HG03139 (cell line): ENCODE measurements around the gene KIRREL3.

Experiments
- ATAC-seq: cut with Tn5 transposase; IDR thresholded peaks from one replicate; pipeline ENCODE4 v1.9.1; 2021; ENCODE audit not compliant: unreplicated experiment

The KIRREL3 gene

DNA sequence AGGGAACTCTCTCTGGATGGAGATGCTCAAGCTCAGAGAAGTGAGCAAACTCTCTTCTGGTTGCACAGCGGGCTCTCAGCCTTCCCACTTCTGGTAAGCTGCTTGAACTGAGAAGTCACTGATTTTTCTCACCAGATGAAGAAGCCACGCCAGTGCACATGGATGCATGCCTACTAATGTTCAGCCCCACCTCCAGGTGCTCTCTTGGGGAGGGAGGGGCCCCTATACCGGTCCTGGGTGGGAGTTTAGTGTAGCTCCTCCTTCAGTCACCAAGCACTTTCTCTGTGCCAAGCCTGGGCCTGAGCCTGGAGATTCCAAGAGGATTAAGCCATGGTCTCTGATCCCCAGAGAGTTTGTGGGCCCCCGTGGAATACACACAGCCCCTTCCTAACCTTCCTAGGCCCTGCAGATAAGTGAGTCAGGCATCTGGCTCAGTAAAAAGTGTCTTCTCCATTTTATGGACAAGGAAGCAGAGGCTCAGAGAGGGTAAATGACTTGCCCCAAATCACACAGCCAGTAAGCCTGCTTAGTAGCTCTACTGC is 502.9 kb downstream of the KIRREL3 start:
- ATAC-seq = no peak

DNA sequence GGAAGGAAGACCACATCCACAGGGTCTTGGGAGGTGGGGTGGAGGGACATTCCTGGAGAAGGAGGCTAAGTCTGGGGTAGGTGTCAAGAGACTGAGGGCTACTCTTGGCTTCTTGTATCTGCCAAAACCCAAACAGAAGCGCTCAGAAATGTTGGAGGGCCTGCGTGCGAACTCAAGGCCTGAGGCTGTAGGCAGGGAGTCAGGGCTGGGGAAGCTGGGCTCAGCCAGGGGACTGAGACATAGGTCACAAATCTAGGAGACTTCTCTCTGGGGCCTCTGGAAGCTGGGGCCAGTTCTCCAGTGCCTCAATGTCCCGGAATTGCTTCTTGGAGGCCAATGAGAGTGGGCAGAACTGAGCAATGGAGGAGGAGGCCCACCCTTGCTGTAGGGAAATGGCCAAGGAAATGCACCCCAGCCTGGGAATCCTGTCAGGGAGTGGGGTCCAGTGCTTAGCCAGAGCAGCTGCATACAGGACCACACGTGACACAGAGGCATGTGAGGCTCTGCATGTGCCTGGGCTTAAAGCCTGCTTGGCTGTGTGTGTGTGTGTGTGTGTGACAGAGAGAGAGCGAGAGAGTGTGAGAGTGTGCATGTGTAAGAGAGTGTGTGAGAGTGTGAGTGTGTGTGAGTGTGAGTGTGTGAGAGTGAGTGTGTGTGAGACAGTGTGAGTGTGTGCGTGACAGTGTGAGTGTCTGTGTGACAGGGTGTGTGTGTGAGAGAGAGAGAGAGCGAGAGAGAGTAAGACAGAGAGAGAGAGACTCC is 503.8 kb downstream of the KIRREL3 start:
- ATAC-seq = no peak

DNA sequence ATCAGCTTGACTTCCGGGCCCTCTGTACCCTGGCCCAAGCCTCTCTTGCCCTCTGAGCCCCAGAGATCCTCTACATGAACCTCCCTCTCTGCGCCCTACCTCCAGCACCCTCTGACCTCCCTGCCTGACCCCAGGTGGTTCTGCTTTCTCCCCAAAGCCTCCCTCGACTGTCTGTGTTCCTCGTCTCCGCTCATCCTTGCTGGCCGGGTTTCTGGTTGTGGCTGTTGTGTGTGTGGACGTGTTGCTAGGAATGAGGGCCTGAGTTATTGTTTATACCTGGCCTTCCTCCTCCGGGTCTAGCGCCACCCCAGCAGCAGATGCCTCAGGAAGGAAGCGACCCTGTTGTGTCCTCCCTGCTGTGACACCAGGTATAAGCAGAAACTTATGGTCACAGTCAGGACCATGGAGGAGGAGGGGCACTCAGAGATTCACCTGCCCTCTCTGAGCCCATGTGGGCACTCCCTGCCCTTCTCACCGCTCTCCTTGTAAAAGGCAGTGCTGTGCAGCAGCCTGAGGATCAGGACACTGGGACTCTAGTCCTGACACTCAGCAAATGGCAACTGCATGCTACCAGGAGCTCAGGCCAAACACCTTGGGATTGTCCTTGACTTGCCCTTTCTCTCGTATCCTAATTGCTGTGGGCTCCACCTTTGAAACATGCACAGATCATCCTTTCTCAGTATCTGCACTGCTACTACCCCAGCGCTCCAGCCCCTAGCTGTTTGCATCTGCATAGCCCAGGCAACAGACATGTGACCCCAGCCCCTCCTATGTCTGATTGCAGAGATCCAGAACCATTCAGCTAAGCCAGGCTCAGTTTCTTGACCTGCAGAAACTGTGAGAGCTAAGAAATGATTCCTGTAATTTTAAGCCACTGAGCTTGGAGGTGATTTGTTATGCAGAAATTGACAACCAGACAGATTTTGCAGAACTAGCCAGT is 505.0 kb downstream of the KIRREL3 start:
- no peak for ATAC-seq

DNA sequence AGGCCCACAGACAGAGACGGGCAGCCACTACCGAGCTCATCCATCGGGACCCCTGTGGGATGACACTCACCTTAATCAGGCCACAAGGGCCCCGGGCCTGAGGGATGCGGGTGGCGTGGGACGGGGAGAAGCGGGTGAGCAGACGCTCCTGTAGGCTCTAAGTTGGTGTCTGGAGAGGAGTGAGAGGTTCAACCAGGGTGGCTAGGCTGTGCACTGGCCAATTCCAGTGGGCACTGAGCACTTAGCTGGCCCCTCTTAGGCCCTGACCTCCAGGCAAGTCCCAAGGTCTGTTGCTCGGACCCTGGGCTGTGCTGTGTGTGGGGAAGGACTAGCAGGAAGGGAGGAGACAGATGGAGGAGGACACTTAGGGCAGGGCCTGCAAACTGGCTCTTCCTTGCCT is 505.7 kb downstream of the KIRREL3 start:
- no peak for ATAC-seq

DNA sequence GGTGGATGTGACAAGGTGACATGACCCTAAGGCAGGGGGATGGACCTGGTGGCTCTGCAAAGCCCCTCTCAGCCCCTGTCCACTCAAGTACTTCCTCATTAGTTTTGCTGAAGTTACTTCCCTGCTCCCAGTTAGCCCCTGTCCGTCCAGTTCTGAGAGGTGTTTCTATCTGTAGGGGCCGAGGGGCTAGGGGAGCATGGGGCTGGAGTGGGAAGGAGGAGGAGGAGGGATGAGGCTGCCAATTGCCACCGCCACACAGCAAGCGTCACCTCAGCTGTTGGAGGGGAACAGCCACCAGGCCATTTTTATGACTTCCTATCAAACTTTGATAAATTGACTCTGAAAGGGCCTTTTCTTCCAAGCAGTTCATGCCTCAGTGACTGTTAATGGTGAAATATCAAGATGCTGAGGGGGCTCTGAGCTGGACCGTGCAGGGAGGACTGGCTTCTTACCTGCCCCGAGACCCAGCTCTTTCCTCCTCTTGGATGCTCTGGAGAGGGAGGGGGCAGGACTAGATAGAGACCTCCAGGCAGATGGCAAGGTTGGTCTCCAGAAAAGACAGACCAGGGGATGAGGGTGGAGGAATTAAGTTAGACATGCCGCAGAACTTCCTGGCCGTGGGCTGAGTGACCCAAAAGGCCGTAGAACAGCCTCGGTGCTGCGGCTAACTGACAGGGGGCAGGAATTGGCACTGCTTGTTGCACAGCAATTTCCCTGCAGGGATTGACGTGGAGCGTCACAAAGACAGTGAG is 508.1 kb downstream of the KIRREL3 start:
- ATAC-seq = no peak

DNA sequence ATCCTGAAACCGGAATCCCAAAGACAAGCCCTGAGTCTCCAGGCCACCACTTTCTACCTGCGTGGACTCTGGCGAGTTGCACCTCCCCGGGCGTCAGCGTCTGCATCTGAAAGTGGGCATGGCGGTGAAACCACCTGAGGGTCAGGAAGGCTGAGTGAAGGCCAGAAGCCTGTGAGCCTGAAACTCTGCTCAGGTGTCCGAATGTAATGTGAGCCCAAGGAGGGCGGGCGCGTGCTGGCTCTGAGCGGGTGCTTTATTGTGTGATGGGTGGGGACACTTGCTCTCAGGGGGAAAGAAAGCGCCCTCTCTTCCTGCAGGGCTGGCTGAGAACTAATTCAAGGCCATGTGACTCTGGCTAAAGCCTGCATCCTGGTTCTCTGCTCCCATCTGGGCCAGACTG is 509.5 kb downstream of the KIRREL3 start:
- ATAC-seq = no peak

DNA sequence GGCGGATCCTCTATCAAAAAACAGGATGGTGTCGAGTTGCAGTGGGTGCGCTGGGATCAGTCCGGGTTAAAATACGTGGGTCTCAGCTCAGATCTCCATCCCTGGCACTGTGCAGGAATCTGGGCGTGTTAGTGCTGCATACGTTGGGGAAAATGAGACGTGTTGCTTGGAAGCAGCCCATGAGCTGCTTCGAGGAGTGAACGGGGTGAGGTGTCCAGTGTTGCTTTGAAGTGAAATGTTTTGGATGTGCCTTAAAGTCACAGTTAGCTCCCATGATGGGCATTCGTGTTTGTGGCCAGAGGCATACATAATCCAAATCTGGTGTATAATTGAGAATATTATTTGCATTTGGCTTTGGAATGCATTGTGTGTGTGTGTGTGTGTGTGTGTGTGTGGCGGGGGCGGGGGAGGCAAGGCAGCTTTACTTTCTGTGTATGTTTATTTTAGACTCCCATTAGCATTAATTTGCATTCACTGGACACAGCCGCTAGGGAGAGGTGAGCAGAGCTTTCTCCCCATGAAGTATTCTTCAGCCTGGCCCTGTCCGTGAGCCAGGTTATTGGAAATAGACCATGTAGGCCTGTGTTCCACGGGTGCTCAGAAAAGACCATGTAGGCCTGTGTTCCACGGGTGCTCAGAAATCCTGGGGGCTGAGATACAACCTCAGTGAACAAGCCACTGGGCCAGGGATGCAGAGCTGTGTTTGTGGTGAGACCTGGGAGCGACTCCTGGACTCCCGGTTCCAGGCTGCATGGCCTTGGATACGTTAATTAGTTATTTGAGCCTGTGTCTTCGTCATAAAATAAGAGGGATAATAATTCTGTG is 510.5 kb downstream of the KIRREL3 start:
- ATAC-seq = no peak

DNA sequence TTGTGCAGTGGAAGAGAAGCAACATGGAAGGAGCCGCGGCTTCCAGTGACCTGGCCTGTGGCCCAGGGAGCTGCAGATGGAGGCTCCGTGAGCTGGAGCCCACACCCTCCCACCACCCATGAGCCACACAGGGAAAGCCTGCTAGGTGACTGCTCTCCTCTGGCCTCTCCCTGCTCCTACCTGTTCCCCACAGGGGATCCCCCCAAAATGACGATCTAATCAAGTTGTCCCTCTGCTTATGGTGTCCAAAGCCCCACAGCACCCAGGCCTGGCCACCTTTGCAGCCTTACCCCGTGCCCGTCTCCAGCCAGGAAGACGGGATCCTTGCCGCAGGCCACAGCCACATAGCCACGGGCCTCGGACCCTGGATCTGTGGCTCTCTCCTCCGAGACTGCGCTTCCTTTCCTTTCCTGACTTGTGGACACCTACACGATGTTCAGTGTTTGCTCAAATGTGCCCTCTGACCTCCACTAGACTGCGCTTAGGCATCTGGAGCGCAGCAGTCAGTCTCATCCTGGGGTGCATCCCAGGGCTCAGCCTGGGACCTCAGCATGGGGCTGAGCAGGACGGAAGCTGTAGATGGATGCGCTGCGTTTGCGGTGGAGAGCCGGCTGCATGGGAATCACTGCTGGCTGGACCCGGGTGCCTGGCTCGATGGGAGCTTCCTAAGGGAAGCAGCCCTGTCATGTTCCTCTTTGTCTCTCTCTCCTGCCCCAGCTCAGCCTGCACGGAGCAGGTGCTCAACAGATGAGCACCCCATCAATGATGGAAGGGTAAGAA is 511.8 kb downstream of the KIRREL3 start:
- ATAC-seq = no peak

DNA sequence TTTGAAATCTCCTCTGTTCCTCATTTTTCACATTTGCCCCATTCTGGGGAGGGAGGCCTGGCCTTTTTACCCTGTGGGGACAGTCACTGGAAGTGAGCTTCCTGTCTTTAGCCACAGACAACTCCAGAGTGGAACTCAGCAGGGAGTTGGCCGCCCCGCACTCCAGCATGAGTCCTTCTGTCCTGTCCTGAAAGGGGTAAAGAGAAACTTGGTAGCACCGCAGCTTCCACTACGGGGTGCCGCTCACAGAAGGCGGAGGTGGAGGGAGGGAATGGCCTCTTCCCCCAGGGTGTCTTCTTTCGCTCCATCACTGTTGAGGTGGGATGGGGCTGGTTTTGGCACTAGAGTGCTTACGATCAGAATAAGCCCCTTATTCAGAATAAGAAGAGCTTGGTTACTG is 512.9 kb downstream of the KIRREL3 start:
- ATAC-seq = no peak

DNA sequence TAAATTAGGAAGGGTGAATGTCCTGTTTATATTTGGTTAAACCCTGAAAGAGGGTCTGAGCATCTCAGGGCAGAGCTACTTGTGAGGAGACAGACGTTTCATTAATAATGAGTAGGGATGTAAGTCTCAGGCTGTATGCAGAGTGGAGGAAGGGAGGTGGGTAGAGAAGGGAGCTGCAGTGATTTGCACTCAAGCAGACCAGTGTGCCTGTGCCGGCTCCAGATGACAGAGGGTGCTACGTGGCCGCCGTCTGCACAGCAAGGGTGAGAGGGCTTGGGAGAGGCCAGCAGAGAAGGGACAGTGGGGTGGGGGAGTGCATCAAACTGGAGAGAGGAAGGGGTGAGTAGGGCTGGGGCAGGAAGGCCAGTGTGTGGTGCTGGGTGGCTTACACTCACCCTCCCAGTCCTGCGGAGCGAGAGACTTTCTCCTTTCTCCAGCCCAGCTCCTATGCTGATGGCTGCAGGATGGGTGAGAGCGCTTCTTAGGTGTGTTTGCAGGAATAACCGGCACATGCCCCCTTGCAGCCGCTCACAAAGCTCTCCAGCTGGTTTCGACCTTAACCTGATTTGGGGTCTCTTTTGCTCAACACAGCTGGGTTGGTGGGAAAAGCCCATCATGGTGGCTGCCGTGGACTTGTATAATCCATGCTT is 514.5 kb downstream of the KIRREL3 start:
- ATAC-seq = no peak

DNA sequence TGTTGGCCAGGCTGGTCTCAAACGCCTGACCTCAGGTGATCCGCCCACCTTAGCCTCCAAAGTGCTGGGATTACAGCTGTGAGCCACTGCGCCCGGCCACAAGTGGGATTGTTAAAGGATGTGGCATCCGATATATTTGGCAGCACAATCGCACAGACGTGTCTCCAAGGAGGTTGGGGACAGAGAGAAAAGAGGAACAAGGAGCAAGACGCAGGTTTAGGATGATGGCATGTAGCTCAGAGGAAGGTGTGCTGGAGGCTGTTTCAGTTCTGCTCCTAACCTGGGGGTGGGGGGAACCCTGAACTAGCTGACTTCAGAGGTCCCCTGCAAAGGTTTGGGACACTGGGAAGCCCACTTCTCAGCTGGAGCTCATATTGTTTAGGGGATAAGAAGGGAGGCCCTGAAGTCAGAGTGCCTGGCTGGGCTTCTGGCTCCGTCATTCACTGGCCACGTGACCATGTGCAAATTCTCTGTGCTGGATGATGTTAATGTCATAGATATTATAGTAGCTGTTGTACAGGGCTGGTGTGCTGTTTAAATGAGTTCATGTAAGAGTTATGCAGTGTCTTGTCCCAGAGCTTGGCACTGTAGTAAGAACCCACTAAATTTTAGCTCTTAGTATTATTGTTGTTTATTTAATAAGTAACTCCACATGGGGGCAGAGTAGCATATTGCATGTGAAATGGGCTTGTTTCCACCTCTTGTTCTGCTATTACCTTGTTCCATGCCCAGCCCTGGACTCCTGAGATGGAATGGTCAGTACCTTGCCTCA is 515.4 kb downstream of the KIRREL3 start:
- ATAC-seq = no peak

DNA sequence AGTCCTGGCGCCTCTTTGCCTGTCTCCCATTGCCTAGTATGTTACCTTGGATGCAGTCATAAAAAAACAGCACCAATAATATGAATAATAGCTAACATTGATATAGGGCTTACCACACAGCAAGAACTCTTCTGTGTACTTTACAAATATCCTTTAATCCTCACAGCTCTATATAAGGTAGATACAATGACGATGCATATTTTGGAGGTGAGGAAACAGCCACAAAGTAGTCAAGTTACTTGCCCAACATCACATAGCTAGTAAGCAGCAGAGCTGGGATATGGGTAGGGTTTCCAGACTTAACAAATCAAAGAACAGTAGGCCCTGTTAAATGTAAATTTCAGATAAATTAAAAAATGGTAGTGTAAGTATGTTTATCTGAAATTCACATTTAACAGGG is 516.3 kb downstream of the KIRREL3 start:
- no peak for ATAC-seq

DNA sequence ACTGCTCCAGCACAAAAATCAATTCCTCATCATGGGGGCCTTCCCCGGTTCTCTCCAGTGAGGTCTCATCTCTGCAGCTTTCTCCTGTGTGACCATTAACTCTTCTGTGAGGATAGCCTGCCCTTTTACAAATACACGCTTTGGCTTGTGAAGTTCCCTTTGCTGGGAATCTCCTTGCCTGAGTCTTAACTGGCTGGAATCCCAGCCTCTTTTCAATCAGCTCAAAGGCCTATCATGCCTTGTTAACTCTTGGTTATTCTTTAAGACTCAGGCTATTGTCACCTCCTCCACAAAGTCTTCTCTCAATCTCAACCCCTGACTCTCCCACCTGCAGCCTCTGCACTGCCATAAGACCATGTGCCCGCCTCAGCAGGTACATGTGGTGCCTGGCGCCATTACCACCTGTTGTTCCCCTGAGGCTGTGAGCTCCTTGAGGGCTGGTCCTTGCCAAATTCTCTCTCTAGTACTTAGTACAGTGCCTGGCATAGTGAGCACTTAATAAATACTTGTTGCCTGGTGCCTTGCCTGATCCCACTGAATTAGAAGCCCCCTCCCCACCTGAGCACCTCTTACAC is 516.9 kb downstream of the KIRREL3 start:
- ATAC-seq = no peak

DNA sequence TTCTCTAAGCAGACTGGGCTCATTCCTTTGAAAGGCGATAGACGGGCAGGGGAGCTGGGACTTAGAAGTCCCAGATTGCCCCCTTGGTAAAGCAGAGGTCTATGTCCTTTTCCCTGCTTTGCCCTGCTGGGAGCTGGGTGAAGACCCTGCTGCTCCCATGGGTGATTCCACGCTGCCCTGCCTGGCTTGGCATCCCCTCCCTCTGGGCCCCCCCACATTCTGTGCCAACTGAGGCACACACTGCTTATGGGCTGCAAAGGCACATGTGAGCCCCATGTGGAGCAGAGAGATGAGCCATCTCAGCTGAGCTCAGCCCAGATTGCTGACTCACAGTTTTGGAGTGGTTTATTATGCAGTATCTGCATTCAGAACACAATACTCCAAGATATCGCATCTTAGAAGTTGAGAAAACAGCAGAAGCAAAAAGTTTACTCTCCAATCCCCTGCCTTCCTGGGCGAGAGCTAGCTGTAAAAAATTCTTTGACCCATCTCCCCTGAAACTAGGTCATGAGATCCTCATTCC is 517.9 kb downstream of the KIRREL3 start:
- ATAC-seq = no peak

DNA sequence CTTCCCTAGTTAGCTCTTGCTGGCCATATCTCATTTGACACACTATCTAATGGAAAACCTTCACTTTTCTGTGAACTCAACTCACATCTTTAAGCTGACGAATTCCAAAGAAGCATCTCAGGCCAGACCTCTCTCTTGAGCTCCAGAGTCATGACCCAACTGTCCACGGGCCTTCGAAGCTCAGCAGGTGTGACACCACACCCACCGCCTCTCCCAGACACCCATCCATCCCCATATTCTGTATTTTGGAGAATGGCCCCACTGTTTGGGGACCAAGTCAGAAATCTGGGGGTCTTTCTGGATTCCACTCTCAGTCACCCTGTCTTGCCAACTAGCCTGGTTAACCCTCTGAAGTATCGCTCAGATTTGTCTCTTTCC is 519.3 kb downstream of the KIRREL3 start:
- ATAC-seq = no peak

DNA sequence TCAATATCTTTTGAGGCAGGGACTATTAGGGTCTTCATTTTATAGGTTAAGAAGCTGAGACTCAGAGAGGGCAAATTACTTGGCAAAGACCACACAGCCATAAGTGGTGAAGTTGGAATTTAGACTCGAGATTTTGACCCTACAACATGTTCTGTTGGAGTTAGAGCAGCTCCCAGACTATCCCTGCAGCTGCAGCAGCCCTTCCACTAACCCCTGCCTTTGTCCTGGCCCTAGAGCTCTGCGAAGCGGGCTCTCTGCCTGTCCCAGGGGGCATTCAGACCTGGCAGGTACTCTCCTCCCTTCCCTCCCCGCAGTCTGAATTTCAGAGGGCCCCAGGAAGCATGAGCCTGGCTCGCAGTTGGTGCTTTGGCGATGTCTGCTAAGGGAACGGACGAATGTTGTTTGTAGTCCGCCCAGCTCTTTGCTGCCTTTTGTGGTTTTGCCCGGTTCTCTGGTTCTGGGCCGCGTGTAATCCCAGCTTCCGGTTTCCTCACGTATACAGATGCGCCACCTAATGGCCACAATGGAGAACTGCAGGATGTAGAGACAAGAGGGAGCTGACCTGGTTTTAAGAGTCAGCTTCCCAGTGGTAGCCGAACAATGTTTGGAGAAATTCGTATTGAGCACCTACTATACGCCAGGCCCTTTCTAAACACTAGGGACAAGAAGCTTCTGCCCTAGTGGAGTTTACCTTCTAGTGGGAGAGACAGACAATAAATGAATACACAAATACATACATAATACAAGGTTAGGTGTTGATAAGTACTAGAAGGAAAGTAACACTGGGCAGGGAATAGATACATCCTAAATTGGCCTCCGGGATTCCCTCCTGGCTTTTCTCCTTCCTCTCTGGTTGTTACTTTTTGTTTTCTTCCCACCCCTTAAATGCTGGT is 519.9 kb downstream of the KIRREL3 start:
- peak; percentile 78 for ATAC-seq

DNA sequence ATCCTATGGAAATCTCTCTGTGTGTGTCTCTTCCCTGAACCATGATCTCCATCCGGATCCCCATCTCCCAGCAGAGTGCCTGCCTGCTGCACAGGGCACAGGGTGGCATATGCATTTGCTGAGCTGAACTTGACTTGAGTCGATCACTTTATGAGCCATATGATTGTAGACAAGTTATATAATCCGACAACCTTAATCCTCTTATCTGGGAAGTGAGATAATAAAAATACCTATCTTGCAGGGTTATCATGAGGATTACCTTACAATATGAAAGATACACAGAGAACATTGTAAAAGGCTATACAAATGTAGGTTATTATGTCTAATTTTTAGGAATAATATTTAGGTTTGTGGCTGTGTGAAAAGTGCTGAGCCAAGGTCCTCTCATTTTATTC is 520.6 kb downstream of the KIRREL3 start:
- no peak for ATAC-seq
